Heart left ventricle (tissue), 13 donors: ENCODE results near the gene AQP6.

Experiments
- POLR2A ChIP-seq, 2 donors: fragments of 450-650 bp; IDR thresholded peaks; one replicate each; pipeline ENCODE4 v1.6.1; 2017; ENCODE audit warnings: antibody characterized with exemption in 2 of 2, mild to moderate bottlenecking in 2 of 2, moderate library complexity in 2 of 2
- TF ChIP-seq, protein P1 (sequence below), 12 donors: fragments of 200-600 bp; sonication (generic) in 4 of 12; IDR thresholded peaks; one replicate each; pipeline versions ENCODE4 v1.5.0 to v1.8.0; 2018 to 2022; ENCODE audit warnings: antibody characterized with exemption in 12 of 12, mild to moderate bottlenecking in 5 of 12
- donor health status: ischemic (EF 13 %, LVEDD 7.1; RV severe dilation, severe dysfunction).
- donor health status: DM: no; HTN: yes; CAD: no.
- donor health status: DM: no; HTN: no; CAD: no.
- donor health status: ischemic (EF 25% LVEDD 6.9; RV normal size, moderate dysfunction).
- donor health status: ischemic (EF 25% LVEDD 5.7; RV mildly dilated, moderate dysfunction).
- donor health status: ischemic (EF 35%, LVEDD 5.7; RV mildly dilated, moderate dysfunction).
- donor health status: nonischemic (EF 11% LVEDD 7.7; RV severe dilation, severe dysfunction).
- donor health status: DM: yes; HTN: yes; CAD: no.
- donor health status: PGD.
- donor health status: ischemic (EF 29% LVEDD 5.4; RV normal size, mild dysfunction).
- donor health status: nonischemic (EF 23%, LVEDD 6.1; RV moderate dilation, normal function).

DNA sequence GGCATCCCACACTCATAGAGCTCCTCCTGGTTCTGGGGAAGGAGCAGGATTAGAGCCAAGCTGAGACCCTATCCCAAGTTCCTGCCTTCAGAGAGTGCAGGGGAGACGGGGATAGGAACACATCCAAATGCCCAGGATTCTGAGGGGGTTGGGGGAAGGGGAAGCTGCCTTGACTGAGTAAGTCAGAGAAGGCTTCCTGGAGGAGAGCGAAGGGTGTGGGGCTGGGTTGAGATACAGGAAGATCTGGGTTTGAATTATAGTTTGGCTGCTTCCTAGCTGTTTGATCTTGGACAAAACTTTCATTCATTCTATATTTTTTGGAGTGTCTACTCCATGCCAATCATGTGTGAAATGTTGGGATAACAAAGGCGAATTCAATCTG is 30.2 kb upstream of the AQP6 start:
- TF ChIP-seq, protein P1, sequence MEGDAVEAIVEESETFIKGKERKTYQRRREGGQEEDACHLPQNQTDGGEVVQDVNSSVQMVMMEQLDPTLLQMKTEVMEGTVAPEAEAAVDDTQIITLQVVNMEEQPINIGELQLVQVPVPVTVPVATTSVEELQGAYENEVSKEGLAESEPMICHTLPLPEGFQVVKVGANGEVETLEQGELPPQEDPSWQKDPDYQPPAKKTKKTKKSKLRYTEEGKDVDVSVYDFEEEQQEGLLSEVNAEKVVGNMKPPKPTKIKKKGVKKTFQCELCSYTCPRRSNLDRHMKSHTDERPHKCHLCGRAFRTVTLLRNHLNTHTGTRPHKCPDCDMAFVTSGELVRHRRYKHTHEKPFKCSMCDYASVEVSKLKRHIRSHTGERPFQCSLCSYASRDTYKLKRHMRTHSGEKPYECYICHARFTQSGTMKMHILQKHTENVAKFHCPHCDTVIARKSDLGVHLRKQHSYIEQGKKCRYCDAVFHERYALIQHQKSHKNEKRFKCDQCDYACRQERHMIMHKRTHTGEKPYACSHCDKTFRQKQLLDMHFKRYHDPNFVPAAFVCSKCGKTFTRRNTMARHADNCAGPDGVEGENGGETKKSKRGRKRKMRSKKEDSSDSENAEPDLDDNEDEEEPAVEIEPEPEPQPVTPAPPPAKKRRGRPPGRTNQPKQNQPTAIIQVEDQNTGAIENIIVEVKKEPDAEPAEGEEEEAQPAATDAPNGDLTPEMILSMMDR (IDR thresholded peaks at IDR 0.05) = no peak
- TF ChIP-seq POLR2A (IDR thresholded peaks at IDR 0.05) = no peak
